Neural cell (in vitro differentiated cells): ENCODE measurements around the gene RASAL3. TPM values are rescaled to one million over a fixed set of nuclear protein-coding genes. Genes with fewer than 3 reads are reported as not detected.

Source experiments
- H2AFZ ChIP-seq: fragments of 200-600, 300-800 bp; sonication (generic), shearing (Covaris generic); 2 replicates; pipeline ENCODE4 v1.6.0; 2014; ENCODE audit warnings: low read depth, mild to moderate bottlenecking, antibody characterized with exemption, low read length, moderate library complexity
- H3F3A ChIP-seq: fragments of 200-600 bp; shearing (Covaris generic); 2 replicates; pipeline ENCODE4 v1.6.1; 2016; ENCODE audit warnings: mild to moderate bottlenecking, moderate library complexity, mixed read lengths, antibody characterized with exemption, low read length; ENCODE audit not compliant: insufficient read depth, poor library complexity, severe bottlenecking
- H3K27ac ChIP-seq: fragments of 200-600, 300-800 bp; sonication (generic), shearing (Covaris generic); 2 replicates; pipeline ENCODE4 v1.5.1; 2014; ENCODE audit warnings: mild to moderate bottlenecking, low read length, moderate library complexity
- H3K27me3 ChIP-seq: fragments of 300-800, 200-600 bp; sonication (generic), shearing (Covaris generic); 2 replicates; pipeline ENCODE4 v1.6.0; 2014; ENCODE audit warnings: mild to moderate bottlenecking, low read depth, low read length, moderate library complexity; ENCODE audit not compliant: insufficient read depth
- H3K36me3 ChIP-seq: fragments of 300-800, 200-600 bp; sonication (generic), shearing (Covaris generic); 2 replicates; pipeline ENCODE4 v1.5.1; 2014; ENCODE audit warnings: mild to moderate bottlenecking, antibody characterized with exemption, low read length, moderate library complexity; ENCODE audit not compliant: insufficient read depth
- H3K4me2 ChIP-seq: fragments of 300-800, 200-600 bp; sonication (generic), shearing (Covaris generic); 2 replicates; pipeline ENCODE4 v1.6.0; 2014; ENCODE audit warnings: mild to moderate bottlenecking, low read length
- H3K4me3 ChIP-seq: fragments of 300-800, 200-600 bp; sonication (generic), shearing (Covaris generic); 2 replicates; pipeline ENCODE4 v1.5.1; 2014; ENCODE audit warnings: mild to moderate bottlenecking, low read length, moderate library complexity
- H3K79me2 ChIP-seq: fragments of 200-600 bp; shearing (Covaris generic); replicated peaks from 2 replicates; pipeline ENCODE4 v1.6.0; 2014; ENCODE audit warnings: mild to moderate bottlenecking, low read length, moderate library complexity; ENCODE audit not compliant: insufficient read depth
- H3K9ac ChIP-seq: fragments of 300-800, 200-600 bp; sonication (generic), shearing (Covaris generic); 2 replicates; pipeline ENCODE4 v1.6.1; 2016; ENCODE audit warnings: mild to moderate bottlenecking, low read length, mixed read lengths
- H3K9me2 ChIP-seq: fragments of 200-600 bp; shearing (Covaris generic); 2 replicates; pipeline ENCODE4 v1.6.1; 2016; ENCODE audit warnings: mild to moderate bottlenecking, low read length, mixed read lengths; ENCODE audit not compliant: insufficient read depth
- H3K9me3 ChIP-seq: fragments of 200-600, 300-800 bp; sonication (generic), shearing (Covaris generic); 2 replicates; pipeline ENCODE4 v1.6.1; 2016; ENCODE audit warnings: mild to moderate bottlenecking, mixed run types, low read length, moderate library complexity, mixed read lengths
- H4K20me1 ChIP-seq: fragments of 200-600 bp; shearing (Covaris generic); 2 replicates; pipeline ENCODE4 v1.6.1; 2016; ENCODE audit warnings: mild to moderate bottlenecking, mixed run types; ENCODE audit not compliant: insufficient read depth
- CTCF ChIP-seq: fragments of 450-650 bp; IDR thresholded peaks from 2 replicates; pipeline ENCODE4 v1.5.1; 2014; ENCODE audit warnings: antibody characterized with exemption, mild to moderate bottlenecking, moderate library complexity; ENCODE audit not compliant: poor library complexity, severe bottlenecking
- EP300 ChIP-seq: fragments of 450-650 bp; conservative IDR thresholded peaks from 2 replicates; pipeline ENCODE4 v1.6.1; 2014; ENCODE audit warnings: antibody characterized with exemption, mild to moderate bottlenecking, moderate library complexity; ENCODE audit not compliant: poor library complexity, severe bottlenecking
- EZH2 ChIP-seq: fragments of 200-600, 300-800 bp; shearing (Covaris generic), sonication (generic); IDR thresholded peaks from 2 replicates; pipeline ENCODE4 v1.6.1; 2014; ENCODE audit warnings: antibody characterized with exemption, low read length, borderline replicate concordance, mild to moderate bottlenecking; ENCODE audit not compliant: insufficient read depth, poor library complexity, severe bottlenecking
- MXI1 ChIP-seq: fragments of 450-650 bp; conservative IDR thresholded peaks from 2 replicates; pipeline ENCODE4 v1.6.1; 2014; ENCODE audit warnings: antibody characterized with exemption, mild to moderate bottlenecking; ENCODE audit not compliant: poor library complexity, severe bottlenecking
- POLR2AphosphoS5 ChIP-seq: IDR thresholded peaks from 2 replicates; pipeline ENCODE4 v1.6.1; 2012
- RAD21 ChIP-seq: fragments of 450-650 bp; conservative IDR thresholded peaks from 2 replicates; pipeline ENCODE4 v1.6.1; 2014; ENCODE audit warnings: antibody characterized with exemption, mild to moderate bottlenecking, moderate library complexity
- REST ChIP-seq: IDR thresholded peaks from 2 replicates; pipeline ENCODE4 v1.6.1; 2012; ENCODE audit warnings: borderline replicate concordance
- SMC3 ChIP-seq: fragments of 450-650 bp; conservative IDR thresholded peaks from 2 replicates; pipeline ENCODE4 v1.6.1; 2014; ENCODE audit warnings: antibody characterized with exemption, mild to moderate bottlenecking, moderate library complexity; ENCODE audit not compliant: poor library complexity
- TAF1 ChIP-seq: IDR thresholded peaks from 2 replicates; pipeline ENCODE4 v1.6.1; 2012; ENCODE audit warnings: low read depth
- polyA plus RNA-seq: library from polyadenylated mRNA; depleted of rRNA; stranded (reverse); fragments of >200 nt; gene quantifications from 2 replicates; pipeline ENCODE4 v1.2.3, GENCODE V29; 2014

RASAL3 gene
- polyA plus RNA-seq, 1 donor from 2014 or later, result 1.1 TPM

GRCh38 chr19:15498156-15498858 is 34.0 kb upstream of the RASAL3 start:
- TF ChIP-seq SMC3 (no peak), REST (no peak), EP300 (no peak), TAF1 (no peak), CTCF (no peak), MXI1 (no peak), EZH2 (no peak), POLR2AphosphoS5 (no peak), RAD21 (no peak)
- H3K79me2 ChIP-seq, result no peaks in the 10 kb centered on the region
- no peaks in the 10 kb centered on the region for H3K9me3 ChIP-seq
- H3K27me3 ChIP-seq, result no peaks in the 10 kb centered on the region
- no peak overlapping the region for H3K4me3 ChIP-seq
- H3K27ac ChIP-seq, result no peak overlapping the region
- no peaks in the 10 kb centered on the region for H3F3A ChIP-seq
- no peak overlapping the region for H3K4me2 ChIP-seq
- H3K9me2 ChIP-seq, result no peaks in the 10 kb centered on the region
- H3K36me3 ChIP-seq, result no peaks in the 10 kb centered on the region
- no peaks in the 10 kb centered on the region for H4K20me1 ChIP-seq
- no peak overlapping the region for H3K9ac ChIP-seq
- H2AFZ ChIP-seq, result no peak overlapping the region

GRCh38 chr19:15495151-15495550 is 30.8 kb upstream of the RASAL3 start:
- Histone ChIP-seq H3K79me2 (no peaks in the 10 kb centered on the region), H3K9me2 (no peaks in the 10 kb centered on the region), H3K27ac (no peak overlapping the region), H3K4me2 (no peak overlapping the region), H3K36me3 (no peaks in the 10 kb centered on the region), H3K4me3 (no peak overlapping the region), H3K9ac (no peak overlapping the region), H3K27me3 (no peaks in the 10 kb centered on the region), H4K20me1 (no peaks in the 10 kb centered on the region), H2AFZ (no peak overlapping the region), H3K9me3 (no peaks in the 10 kb centered on the region), H3F3A (no peaks in the 10 kb centered on the region)
- TF ChIP-seq EP300 (no peak), CTCF (no peak)
